HepG2 (cell line): ENCODE measurements around the gene BICRAL. TPM values are rescaled to one million over a fixed set of nuclear protein-coding genes. Genes with fewer than 3 reads are reported as not detected.

Experiments used
- JUN ChIP-seq: sonication (generic); formaldehyde crosslinking; IDR thresholded peaks from 2 replicates; pipeline ENCODE4 v1.4.0; 2020; ENCODE audit warnings: mild to moderate bottlenecking, missing genetic modification reagents
- MTA3 ChIP-seq: sonication (generic); formaldehyde crosslinking; IDR thresholded peaks from 2 replicates; pipeline ENCODE4 v1.4.0; 2020; ENCODE audit warnings: missing genetic modification reagents
- NCOA2 ChIP-seq: sonication (generic); formaldehyde crosslinking; IDR thresholded peaks from 2 replicates; pipeline ENCODE4 v1.8.0; 2022; ENCODE audit warnings: inconsistent platforms
- RBAK ChIP-seq: sonication (generic); formaldehyde crosslinking; IDR thresholded peaks from 2 replicates; pipeline ENCODE4 v1.5.1; 2020; ENCODE audit warnings: mild to moderate bottlenecking, missing genetic modification reagents
- TBP ChIP-seq: sonication (generic); formaldehyde crosslinking; IDR thresholded peaks from 2 replicates; pipeline ENCODE4 v1.5.0; 2020; ENCODE audit warnings: missing genetic modification reagents
- ZHX1 ChIP-seq: sonication (generic); formaldehyde crosslinking; IDR thresholded peaks from 2 replicates; pipeline ENCODE4 v1.8.1; 2022; ENCODE audit warnings: low read depth, mild to moderate bottlenecking, missing genetic modification reagents
- ZNF496 ChIP-seq: sonication (generic); formaldehyde crosslinking; IDR thresholded peaks from 2 replicates; pipeline ENCODE4 v1.8.1; 2023; ENCODE audit warnings: mild to moderate bottlenecking, moderate library complexity, missing genetic modification reagents; ENCODE audit not compliant: insufficient replicate concordance
- ZNF564 ChIP-seq: sonication (generic); formaldehyde crosslinking; IDR thresholded peaks from 2 replicates; pipeline ENCODE4 v1.8.1; 2023; ENCODE audit warnings: mild to moderate bottlenecking, missing genetic modification reagents
- ZNF782 ChIP-seq: sonication (generic); formaldehyde crosslinking; IDR thresholded peaks from 2 replicates; pipeline ENCODE4 v1.4.0; 2020; ENCODE audit warnings: missing genetic modification reagents, mild to moderate bottlenecking, borderline replicate concordance
- ZSCAN21 ChIP-seq: sonication (generic); formaldehyde crosslinking; IDR thresholded peaks from 2 replicates; pipeline ENCODE4 v1.8.0; 2022; ENCODE audit warnings: mild to moderate bottlenecking, missing genetic modification reagents, moderate library complexity, borderline replicate concordance
- polyA plus RNA-seq, 8 experiments: library from polyadenylated mRNA; depleted of rRNA in 3 of 8; stranded (reverse) in 7 of 8; unstranded in 1 of 8; fragments of >200 nt; fragmentation: Illumina TruSeq in 4 of 8; extraction: Trizol in 4 of 8; gene quantifications; 2 replicates each; pipeline versions ENCODE4 v1.2.1 to v1.2.3, GENCODE V29; 2011 to 2016; ENCODE audit warnings: low read depth in 4 of 8, missing spikeins in 1 of 8, mixed read lengths in 1 of 8; ENCODE audit not compliant: insufficient read depth in 1 of 8
- total RNA-seq, 5 experiments: library from RNA; depleted of rRNA; stranded (reverse); fragments of >200 nt; fragmentation: Illumina TruSeq; extraction: Trizol; gene quantifications; 2 replicates each; pipeline ENCODE4 v1.2.3, GENCODE V29; 2016; ENCODE audit warnings: low read depth in 1 of 5
- TF ChIP-seq, protein P1 (sequence below): sonication (generic); formaldehyde crosslinking; IDR thresholded peaks from 2 replicates; pipeline ENCODE4 v1.8.1; 2023; ENCODE audit warnings: mild to moderate bottlenecking, missing genetic modification reagents
- TF ChIP-seq, protein P2 (sequence below): sonication (generic); formaldehyde crosslinking; IDR thresholded peaks from 2 replicates; pipeline ENCODE4 v1.4.0; 2020; ENCODE audit warnings: mild to moderate bottlenecking, missing genetic modification reagents
- TF ChIP-seq, protein P3 (sequence below): sonication (generic); formaldehyde crosslinking; IDR thresholded peaks from 2 replicates; pipeline ENCODE4 v1.4.0; 2020; ENCODE audit warnings: mild to moderate bottlenecking, missing genetic modification reagents
- TF ChIP-seq, protein P4 (sequence below): sonication (generic); formaldehyde crosslinking; IDR thresholded peaks from 2 replicates; pipeline ENCODE4 v1.4.0; 2020; ENCODE audit warnings: mild to moderate bottlenecking, low read depth, missing genetic modification reagents
- TF ChIP-seq, protein P5 (sequence below): sonication (generic); formaldehyde crosslinking; IDR thresholded peaks from 2 replicates; pipeline ENCODE4 v1.4.0; 2020; ENCODE audit warnings: missing genetic modification reagents, borderline replicate concordance
- TF ChIP-seq, protein P6 (sequence below): sonication (generic); formaldehyde crosslinking; IDR thresholded peaks from 2 replicates; pipeline ENCODE4 v1.8.1; 2023; ENCODE audit warnings: missing genetic modification reagents, mild to moderate bottlenecking, borderline replicate concordance

The BICRAL gene
- total and polyA plus RNA-seq, 2 of the 13 experiments (the other 11 are each of a cell fraction or from before 2014, with no cell fraction given), result 5.0 to 13.5 TPM

DNA sequence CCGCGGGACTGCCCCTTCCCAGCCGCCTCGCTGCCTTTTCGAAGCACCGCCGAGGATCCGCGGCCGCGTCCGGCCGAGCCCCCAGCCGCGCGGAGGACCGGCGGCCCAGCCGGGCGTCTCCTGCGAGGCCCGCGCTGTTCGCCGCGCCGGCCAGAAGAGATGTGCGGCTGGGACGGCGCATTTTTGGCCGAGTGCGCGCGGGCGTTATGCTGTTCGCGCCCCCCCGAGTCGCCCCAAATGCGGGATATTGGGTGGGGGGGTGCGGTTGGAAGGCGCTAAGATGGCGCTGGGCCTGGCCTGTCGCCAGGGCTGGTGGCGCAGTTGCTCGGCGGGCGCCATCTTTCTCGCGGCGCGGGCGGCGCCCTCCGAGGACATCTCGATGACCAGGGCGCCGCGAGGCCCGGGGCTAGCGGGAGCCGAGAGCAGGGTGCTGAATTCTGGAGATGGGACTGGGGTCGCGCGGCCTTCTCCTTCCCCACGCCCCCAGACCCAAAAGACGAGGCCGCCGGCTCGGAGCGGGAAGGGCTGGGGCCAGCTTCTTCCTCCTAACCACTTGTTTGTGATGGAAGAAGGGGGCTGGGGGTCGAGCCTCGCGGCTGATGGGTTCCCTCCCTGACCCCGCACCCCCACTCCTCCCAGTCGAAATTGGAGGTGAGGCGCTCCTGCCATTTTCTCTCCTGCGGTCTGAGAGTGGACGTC lies 1.5 kb downstream of the BICRAL start (continued):
- TF ChIP-seq, protein P1, sequence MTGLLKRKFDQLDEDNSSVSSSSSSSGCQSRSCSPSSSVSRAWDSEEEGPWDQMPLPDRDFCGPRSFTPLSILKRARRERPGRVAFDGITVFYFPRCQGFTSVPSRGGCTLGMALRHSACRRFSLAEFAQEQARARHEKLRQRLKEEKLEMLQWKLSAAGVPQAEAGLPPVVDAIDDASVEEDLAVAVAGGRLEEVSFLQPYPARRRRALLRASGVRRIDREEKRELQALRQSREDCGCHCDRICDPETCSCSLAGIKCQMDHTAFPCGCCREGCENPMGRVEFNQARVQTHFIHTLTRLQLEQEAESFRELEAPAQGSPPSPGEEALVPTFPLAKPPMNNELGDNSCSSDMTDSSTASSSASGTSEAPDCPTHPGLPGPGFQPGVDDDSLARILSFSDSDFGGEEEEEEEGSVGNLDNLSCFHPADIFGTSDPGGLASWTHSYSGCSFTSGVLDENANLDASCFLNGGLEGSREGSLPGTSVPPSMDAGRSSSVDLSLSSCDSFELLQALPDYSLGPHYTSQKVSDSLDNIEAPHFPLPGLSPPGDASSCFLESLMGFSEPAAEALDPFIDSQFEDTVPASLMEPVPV (CRISPR knock-in tag), result peak; percentile 91
- TF ChIP-seq MTA3 (CRISPR knock-in tag), result no peak
- TF ChIP-seq ZNF496 (CRISPR knock-in tag), result no peak
- no peak for TF ChIP-seq JUN
- 0 out of 2 replicates have a peak, but pooled peaks have one; percentile 78 for TF ChIP-seq TBP
- peak; percentile 95; the same call in 1 of the 2 replicates for TF ChIP-seq ZNF782
- peak; percentile 15; the same call in 1 of the 2 replicates for TF ChIP-seq NCOA2 (CRISPR knock-in tag)
- peak; percentile 54; the same call in 1 of the 2 replicates for TF ChIP-seq ZSCAN21 (CRISPR knock-in tag)
- TF ChIP-seq, protein P2, sequence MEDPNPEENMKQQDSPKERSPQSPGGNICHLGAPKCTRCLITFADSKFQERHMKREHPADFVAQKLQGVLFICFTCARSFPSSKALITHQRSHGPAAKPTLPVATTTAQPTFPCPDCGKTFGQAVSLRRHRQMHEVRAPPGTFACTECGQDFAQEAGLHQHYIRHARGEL (CRISPR knock-in tag), result 0 out of 2 replicates have a peak, but pooled peaks have one; percentile 39
- TF ChIP-seq, protein P3, sequence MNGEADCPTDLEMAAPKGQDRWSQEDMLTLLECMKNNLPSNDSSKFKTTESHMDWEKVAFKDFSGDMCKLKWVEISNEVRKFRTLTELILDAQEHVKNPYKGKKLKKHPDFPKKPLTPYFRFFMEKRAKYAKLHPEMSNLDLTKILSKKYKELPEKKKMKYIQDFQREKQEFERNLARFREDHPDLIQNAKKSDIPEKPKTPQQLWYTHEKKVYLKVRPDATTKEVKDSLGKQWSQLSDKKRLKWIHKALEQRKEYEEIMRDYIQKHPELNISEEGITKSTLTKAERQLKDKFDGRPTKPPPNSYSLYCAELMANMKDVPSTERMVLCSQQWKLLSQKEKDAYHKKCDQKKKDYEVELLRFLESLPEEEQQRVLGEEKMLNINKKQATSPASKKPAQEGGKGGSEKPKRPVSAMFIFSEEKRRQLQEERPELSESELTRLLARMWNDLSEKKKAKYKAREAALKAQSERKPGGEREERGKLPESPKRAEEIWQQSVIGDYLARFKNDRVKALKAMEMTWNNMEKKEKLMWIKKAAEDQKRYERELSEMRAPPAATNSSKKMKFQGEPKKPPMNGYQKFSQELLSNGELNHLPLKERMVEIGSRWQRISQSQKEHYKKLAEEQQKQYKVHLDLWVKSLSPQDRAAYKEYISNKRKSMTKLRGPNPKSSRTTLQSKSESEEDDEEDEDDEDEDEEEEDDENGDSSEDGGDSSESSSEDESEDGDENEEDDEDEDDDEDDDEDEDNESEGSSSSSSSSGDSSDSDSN, result peak; percentile 97
- peak; percentile 95 for TF ChIP-seq ZHX1 (CRISPR knock-in tag)
- TF ChIP-seq, protein P4, sequence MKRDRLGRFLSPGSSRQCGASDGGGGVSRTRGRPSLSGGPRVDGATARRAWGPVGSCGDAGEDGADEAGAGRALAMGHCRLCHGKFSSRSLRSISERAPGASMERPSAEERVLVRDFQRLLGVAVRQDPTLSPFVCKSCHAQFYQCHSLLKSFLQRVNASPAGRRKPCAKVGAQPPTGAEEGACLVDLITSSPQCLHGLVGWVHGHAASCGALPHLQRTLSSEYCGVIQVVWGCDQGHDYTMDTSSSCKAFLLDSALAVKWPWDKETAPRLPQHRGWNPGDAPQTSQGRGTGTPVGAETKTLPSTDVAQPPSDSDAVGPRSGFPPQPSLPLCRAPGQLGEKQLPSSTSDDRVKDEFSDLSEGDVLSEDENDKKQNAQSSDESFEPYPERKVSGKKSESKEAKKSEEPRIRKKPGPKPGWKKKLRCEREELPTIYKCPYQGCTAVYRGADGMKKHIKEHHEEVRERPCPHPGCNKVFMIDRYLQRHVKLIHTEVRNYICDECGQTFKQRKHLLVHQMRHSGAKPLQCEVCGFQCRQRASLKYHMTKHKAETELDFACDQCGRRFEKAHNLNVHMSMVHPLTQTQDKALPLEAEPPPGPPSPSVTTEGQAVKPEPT, result peak; percentile 86; the same call in 1 of the 2 replicates
- TF ChIP-seq, protein P5, sequence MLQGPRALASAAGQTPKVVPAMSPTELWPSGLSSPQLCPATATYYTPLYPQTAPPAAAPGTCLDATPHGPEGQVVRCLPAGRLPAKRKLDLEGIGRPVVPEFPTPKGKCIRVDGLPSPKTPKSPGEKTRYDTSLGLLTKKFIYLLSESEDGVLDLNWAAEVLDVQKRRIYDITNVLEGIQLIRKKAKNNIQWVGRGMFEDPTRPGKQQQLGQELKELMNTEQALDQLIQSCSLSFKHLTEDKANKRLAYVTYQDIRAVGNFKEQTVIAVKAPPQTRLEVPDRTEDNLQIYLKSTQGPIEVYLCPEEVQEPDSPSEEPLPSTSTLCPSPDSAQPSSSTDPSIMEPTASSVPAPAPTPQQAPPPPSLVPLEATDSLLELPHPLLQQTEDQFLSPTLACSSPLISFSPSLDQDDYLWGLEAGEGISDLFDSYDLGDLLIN (CRISPR knock-in tag), result no peak; the same call in 1 of the 2 replicates
- TF ChIP-seq RBAK (CRISPR knock-in tag), result no peak
- TF ChIP-seq ZNF564 (CRISPR knock-in tag), result peak; percentile 79
- TF ChIP-seq, protein P6, sequence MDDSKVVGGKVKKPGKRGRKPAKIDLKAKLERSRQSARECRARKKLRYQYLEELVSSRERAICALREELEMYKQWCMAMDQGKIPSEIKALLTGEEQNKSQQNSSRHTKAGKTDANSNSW (CRISPR knock-in tag), result peak; percentile 100
